GM21737 (cell line): ENCODE results near the gene PDZD2.
"Not testable (repeated sequence)": the region's sequence is repeated elsewhere in the genome, so short reads cannot be mapped to it uniquely, and the experiment has no call there.

Source experiments
- ATAC-seq: cut with Tn5 transposase; IDR thresholded peaks from one replicate; pipeline ENCODE4 v1.9.1; 2021; ENCODE audit warnings: mild to moderate bottlenecking, moderate library complexity; ENCODE audit not compliant: unreplicated experiment

PDZD2 gene

GRCh38 chr5:31996909-31997308 lies 358.0 kb downstream of the PDZD2 start:
- no peak for ATAC-seq

GRCh38 chr5:31999470-31999869 lies 360.5 kb downstream of the PDZD2 start:
- ATAC-seq, result no peak

GRCh38 chr5:32000731-32001130 lies 361.8 kb downstream of the PDZD2 start:
- no peak for ATAC-seq

GRCh38 chr5:32001284-32001683 lies 362.4 kb downstream of the PDZD2 start:
- ATAC-seq, result no peak

- ATAC-seq, result no peak
Observed at GRCh38 chr5:32001707-32002106, 362.8 kb downstream of the PDZD2 start.

GRCh38 chr5:32002755-32003154 lies 363.8 kb downstream of the PDZD2 start:
- no peak for ATAC-seq

GRCh38 chr5:32003981-32004380 lies 365.1 kb downstream of the PDZD2 start:
- ATAC-seq, result no peak

GRCh38 chr5:32004404-32004803 lies 365.5 kb downstream of the PDZD2 start:
- ATAC-seq, result peak; percentile 62

GRCh38 chr5:32008746-32009145 lies 369.8 kb downstream of the PDZD2 start:
- ATAC-seq, result no peak

- ATAC-seq, result no peak
Observed at GRCh38 chr5:32013658-32014057, 374.7 kb downstream of the PDZD2 start.

- ATAC-seq, result no peak
Observed at GRCh38 chr5:32014096-32014745, 375.3 kb downstream of the PDZD2 start.

GRCh38 chr5:32015262-32015661 lies 376.3 kb downstream of the PDZD2 start:
- not testable (repeated sequence) for ATAC-seq

- no peak for ATAC-seq
Observed at GRCh38 chr5:32017692-32018367, 378.9 kb downstream of the PDZD2 start.

GRCh38 chr5:32018476-32019436 lies 379.8 kb downstream of the PDZD2 start:
- ATAC-seq, result no peak

GRCh38 chr5:32020271-32020670 lies 381.3 kb downstream of the PDZD2 start:
- no peak for ATAC-seq

GRCh38 chr5:32020946-32021345 lies 382.0 kb downstream of the PDZD2 start:
- ATAC-seq, result no peak

- no peak for ATAC-seq
Observed at GRCh38 chr5:32021771-32022170, 382.8 kb downstream of the PDZD2 start.

- ATAC-seq, result no peak
Observed at GRCh38 chr5:32022638-32023037, 383.7 kb downstream of the PDZD2 start.

- no peak for ATAC-seq
Observed at GRCh38 chr5:32023816-32024215, 384.9 kb downstream of the PDZD2 start.

- no peak for ATAC-seq
Observed at GRCh38 chr5:32024751-32025150, 385.8 kb downstream of the PDZD2 start.

- no peak for ATAC-seq
Observed at GRCh38 chr5:32027093-32027716, 388.3 kb downstream of the PDZD2 start.
